HG03095 (cell line): ENCODE data around the gene NRXN2.

Source experiments
- ATAC-seq: cut with Tn5 transposase; IDR thresholded peaks from one replicate; pipeline ENCODE4 v1.9.1; 2021; ENCODE audit warnings: moderate library complexity; ENCODE audit not compliant: unreplicated experiment

NRXN2 gene

GRCh38 chr11:64744544-64745188 lies 21.7 kb upstream of the NRXN2 start:
- no peak for ATAC-seq

GRCh38 chr11:64743591-64744543 lies 20.9 kb upstream of the NRXN2 start, which contains the start of gene RASGRP2:
TSS of gene RASGRP2 (minus strand) at chr11:64744142. CDS start at chr11:64742866, 1,276 bp downstream.
- no peak for ATAC-seq

- ATAC-seq, result no peak
Observed at GRCh38 chr11:64742889-64743590, 20.0 kb upstream of the NRXN2 start.

- ATAC-seq, result no peak
Observed at GRCh38 chr11:64742087-64742888, 19.3 kb upstream of the NRXN2 start.

- ATAC-seq, result no peak
Observed at GRCh38 chr11:64741375-64742086, 18.5 kb upstream of the NRXN2 start.

GRCh38 chr11:64739871-64740270 lies 16.9 kb upstream of the NRXN2 start:
- no peak for ATAC-seq

GRCh38 chr11:64736654-64737053 lies 13.7 kb upstream of the NRXN2 start:
- ATAC-seq, result no peak

GRCh38 chr11:64735725-64736259 lies 12.8 kb upstream of the NRXN2 start:
- no peak for ATAC-seq

GRCh38 chr11:64734811-64735724 lies 12.1 kb upstream of the NRXN2 start:
- no peak for ATAC-seq

- no peak for ATAC-seq
Observed at GRCh38 chr11:64731601-64732000, 8.6 kb upstream of the NRXN2 start.

GRCh38 chr11:64729851-64730382 lies 6.9 kb upstream of the NRXN2 start:
- no peak for ATAC-seq

GRCh38 chr11:64728757-64729365 lies 5.9 kb upstream of the NRXN2 start:
- no peak for ATAC-seq

GRCh38 chr11:64726867-64727530 lies 4.0 kb upstream of the NRXN2 start:
- no peak for ATAC-seq

GRCh38 chr11:64726211-64726641 lies 3.2 kb upstream of the NRXN2 start:
- no peak for ATAC-seq

- ATAC-seq, result no peak
Observed at GRCh38 chr11:64724863-64725532, 2.0 kb upstream of the NRXN2 start.

- peak; percentile 2 for ATAC-seq
Observed at GRCh38 chr11:64723907-64724862, 1.2 kb upstream of the NRXN2 start.
